HK-2 (cell line): Measurements from ENCODE around the gene GORASP2.

Experiments
- DNase-seq: peaks from one replicate; pipeline ENCODE4 v3.0.0-alpha.2; 2018; ENCODE audit not compliant: unreplicated experiment

Gene GORASP2

GRCh38 chr2:170996316-170996715 lies 67.3 kb downstream of the GORASP2 start:
- DNase-seq, result no peak

DNA sequence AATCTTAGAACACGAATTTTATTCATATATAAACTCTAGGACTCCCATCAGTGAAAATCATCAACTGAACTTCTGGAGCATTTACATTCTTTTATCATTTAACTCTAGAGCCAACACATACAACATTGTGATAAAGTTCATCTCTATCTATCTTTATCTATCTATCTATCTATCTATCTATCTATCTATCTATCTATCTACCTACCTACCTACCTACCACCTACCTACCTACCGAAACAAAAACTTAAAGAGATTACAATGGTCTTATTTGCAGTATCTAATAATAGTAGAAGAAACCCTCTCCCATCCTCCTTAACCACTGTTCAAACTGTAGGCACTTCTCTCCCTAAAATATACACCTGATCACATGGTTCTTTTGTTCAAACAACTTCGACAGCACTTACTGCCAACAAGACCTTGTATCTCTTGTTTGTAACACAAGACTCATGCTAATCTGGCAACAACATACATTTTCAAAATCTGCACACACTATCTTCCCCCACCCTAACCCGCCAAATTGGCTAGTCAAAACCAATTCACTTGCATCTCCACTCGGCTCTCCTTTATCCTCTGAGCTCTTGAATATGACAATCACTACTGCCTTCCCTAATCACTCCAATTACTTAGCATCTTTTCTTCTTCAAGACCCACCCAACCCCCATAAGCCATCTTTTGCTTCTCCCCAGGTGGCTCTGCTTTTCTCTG lies 69.0 kb downstream of the GORASP2 start:
- no peak for DNase-seq

DNA sequence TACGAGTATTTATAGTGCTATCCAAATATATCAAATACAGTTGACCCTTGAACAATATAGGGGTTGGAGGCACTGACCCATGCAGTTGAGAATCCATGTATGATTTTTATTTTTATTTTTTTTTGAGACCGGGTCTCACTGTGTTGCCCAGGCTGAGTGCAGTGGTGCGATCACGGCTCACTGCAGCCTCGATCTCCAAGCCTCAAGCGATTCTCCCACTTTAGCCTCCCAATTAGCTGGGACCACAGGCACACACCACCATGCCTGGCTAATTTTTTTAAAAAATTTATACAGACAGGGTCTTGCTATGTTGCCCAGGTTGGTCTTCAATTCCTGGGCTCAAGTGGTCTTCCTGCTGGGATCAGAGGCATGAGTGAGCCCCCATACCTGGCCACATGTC lies 70.6 kb downstream of the GORASP2 start:
- no peak for DNase-seq

DNA sequence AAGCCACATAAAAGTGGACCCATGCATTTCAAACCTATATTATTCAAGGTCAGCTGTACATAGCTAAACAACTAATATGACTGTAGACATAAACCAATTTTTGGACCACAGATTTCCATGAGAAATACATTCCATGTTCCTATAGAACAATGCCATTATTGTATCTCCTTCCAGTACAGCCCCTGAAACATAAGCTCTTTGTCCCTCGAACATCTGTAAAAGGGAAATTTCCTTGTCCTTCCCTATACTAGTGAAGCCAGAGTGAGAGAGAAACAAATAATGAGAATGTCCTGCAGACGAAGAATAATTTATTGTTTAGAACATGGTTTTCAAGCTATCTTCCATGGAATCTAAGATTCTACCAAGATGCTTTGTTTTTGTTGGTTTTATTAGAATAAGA lies 75.3 kb downstream of the GORASP2 start:
- DNase-seq, result no peak

DNA sequence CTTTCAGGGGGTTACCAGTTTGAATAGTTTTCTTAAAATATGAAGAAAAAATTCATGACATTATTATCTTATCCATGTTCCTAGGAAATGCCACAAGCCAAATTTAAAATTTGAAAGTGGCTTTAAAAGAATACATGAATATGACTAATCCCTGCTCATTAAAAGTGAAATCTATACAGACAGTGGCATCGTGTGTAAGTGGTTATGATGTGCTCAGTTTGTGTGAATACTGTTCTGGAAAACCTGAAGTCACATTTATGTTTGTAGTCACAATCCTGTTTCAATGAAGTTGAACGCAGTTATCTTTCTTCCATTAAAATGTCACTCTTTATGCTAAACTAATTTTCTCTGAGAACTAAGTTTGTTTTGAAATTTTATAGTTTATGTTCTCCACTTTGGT lies 75.8 kb downstream of the GORASP2 start:
- DNase-seq, result no peak

- DNase-seq, result no peak
These were observed 79.6 kb downstream of the GORASP2 start for GRCh38 chr2:171008550-171009205.

DNA sequence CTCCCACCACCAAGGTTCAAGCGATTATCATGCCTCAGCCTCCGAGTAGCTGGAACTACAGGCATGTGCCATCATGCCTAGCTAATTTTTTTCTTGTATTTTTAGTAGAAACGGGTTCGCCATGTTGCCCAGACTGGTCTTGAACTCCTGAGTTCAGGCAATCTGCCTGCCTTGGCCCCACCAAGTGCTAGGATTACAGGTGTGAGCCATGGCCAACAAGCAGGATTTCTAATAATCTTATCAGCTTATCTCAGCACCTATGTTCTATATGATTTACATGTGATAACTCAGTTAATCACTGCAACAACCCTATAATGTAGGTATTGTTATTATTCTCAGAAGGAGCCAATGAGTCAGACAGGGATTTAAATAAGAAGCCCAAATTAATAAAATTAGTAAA lies 80.3 kb downstream of the GORASP2 start:
- DNase-seq, result no peak

DNA sequence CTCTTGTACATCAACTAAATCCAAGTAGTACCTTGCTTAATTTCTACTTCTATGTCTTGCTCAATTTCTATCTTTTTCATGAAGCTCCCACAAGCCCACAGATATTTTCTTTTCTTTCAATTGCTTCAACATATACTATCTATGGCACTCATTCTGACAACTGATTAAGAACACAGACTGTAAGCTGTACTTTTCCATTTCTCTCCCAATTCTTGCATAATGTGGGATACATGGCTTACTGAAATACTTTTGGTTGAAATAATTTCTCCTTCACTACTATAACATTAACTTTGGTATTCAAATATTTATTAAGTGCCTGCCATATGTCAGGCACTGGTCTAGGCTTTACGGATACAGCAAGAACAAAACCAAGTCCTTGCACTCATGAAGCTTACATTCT lies 84.8 kb downstream of the GORASP2 start:
- no peak for DNase-seq

GRCh38 chr2:171016125-171016524 lies 87.1 kb downstream of the GORASP2 start:
- DNase-seq, result no peak
